Measurements from ENCODE around the gene CASP12. TPM values are rescaled to one million over a fixed set of nuclear protein-coding genes. Genes with fewer than 3 reads are reported as not detected.

Gene CASP12
- total and polyA plus RNA-seq, 3 donors from 2014 or later = 0.31 to 0.94 TPM; not detected in 1

DNA sequence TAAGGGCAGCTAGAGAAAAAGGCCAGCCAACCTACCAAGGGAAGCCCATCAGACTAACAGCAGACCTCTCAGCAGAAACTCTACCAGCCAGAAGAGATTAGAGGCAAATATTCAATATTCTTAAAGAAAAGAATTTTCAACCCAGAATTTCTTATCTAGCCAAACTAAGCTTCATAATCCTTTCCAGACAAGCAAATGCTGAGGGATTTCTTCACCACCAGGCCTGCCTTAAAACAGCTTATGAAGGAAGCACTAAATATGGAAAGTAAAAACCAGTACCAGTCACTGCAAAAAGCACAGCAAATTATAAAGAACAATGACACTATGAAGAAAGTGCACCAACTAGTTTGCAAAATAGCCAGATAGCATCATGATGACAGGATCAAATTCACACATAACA is 30.6 kb upstream of the CASP12 start:
- Histone ChIP-seq H3K4me3 (no peak overlapping the region), H3K9me3 (no peaks in the 10 kb centered on the region), H3K4me1 (no peaks in the 10 kb centered on the region), H3K27me3 (no peaks in the 10 kb centered on the region), H3K27ac (no peak overlapping the region), H3K36me3 (ENCODE audit: low read depth, missing control alignments) (no peaks in the 10 kb centered on the region)
- DNase-seq = no peak
- no peak for TF ChIP-seq POLR2A (IDR thresholded peaks at IDR 0.05)
- TF ChIP-seq, protein P1, sequence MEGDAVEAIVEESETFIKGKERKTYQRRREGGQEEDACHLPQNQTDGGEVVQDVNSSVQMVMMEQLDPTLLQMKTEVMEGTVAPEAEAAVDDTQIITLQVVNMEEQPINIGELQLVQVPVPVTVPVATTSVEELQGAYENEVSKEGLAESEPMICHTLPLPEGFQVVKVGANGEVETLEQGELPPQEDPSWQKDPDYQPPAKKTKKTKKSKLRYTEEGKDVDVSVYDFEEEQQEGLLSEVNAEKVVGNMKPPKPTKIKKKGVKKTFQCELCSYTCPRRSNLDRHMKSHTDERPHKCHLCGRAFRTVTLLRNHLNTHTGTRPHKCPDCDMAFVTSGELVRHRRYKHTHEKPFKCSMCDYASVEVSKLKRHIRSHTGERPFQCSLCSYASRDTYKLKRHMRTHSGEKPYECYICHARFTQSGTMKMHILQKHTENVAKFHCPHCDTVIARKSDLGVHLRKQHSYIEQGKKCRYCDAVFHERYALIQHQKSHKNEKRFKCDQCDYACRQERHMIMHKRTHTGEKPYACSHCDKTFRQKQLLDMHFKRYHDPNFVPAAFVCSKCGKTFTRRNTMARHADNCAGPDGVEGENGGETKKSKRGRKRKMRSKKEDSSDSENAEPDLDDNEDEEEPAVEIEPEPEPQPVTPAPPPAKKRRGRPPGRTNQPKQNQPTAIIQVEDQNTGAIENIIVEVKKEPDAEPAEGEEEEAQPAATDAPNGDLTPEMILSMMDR (IDR thresholded peaks at IDR 0.05) = no peak
- intact Hi-C loops (cut with DNase I; ENCODE audit: low total_unique reads) = no loop called here

DNA sequence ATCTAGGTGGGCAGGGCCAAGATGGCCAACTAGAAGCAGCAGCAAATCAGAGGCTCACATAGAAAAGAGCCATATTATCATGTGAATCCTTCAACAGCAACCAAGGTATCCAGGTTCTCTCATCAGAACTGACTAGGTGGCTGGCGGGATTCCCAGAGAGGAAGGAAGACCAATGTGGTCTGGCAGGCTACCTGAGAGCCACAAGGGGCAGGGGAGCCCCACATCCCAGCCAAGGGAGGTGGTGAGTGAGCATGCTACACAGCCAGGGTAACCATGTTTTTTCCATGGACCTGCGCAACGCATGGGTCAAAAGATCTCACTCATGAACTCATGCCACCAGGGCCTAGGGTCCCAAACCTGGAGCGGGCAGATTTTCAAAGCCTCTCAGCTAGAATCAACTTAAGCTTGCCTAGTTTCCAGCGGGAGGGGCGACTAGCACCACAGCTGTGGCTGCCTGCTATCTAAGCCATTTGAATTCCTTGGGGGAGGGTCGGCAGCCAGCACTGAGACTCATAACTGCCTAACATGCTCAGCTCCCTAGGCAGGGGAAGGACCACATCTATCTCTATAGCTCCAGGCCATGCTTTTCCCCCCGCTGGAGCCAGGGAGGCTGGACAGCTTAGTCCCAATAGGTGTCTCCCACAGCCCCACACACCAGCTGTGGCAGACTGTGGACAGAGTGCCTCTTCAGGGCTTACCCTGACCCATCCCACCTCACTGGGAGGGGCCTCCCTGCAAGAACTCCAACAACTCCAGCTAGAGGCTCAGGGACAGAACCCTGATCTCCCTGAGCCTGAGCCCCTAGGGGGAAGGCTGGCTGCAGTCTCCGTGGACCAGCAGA is 28.7 kb upstream of the CASP12 start:
- no peaks in the 10 kb centered on the region for H3K9me3 ChIP-seq
- no peaks in the 10 kb centered on the region for H3K4me1 ChIP-seq
- H3K27ac ChIP-seq = no peak overlapping the region
- intact Hi-C loops (cut with DNase I; ENCODE audit: low total_unique reads) = no loop called here
- no peaks in the 10 kb centered on the region for H3K36me3 ChIP-seq (ENCODE audit: low read depth, missing control alignments)
- no peaks in the 10 kb centered on the region for H3K27me3 ChIP-seq
- DNase-seq = no peak
- no peak for TF ChIP-seq POLR2A (IDR thresholded peaks at IDR 0.05)
- TF ChIP-seq, protein P1 (IDR thresholded peaks at IDR 0.05) = no peak
- H3K4me3 ChIP-seq = no peak overlapping the region
- WGBS, 2 donors = 75 to 84% methylated on average over 1 to 8 of the region's 9 CpGs

GRCh38 chr11:104925850-104926249 is 27.6 kb upstream of the CASP12 start:
- Histone ChIP-seq H3K4me3 (no peak overlapping the region), H3K27me3 (no peaks in the 10 kb centered on the region), H3K4me1 (no peaks in the 10 kb centered on the region), H3K36me3 (ENCODE audit: low read depth, missing control alignments) (no peaks in the 10 kb centered on the region), H3K27ac (no peak overlapping the region), H3K9me3 (no peaks in the 10 kb centered on the region)
- intact Hi-C loops (cut with DNase I; ENCODE audit: low total_unique reads) = no loop called here
- TF ChIP-seq POLR2A (IDR thresholded peaks at IDR 0.05) = no peak
- TF ChIP-seq, protein P1 (IDR thresholded peaks at IDR 0.05) = no peak
- WGBS, 2 donors = 98 to 100% methylated on average over 1 to 6 of the region's 6 CpGs
- DNase-seq = no peak

- DNase-seq = no peak
- Histone ChIP-seq H3K27me3 (no peaks in the 10 kb centered on the region), H3K4me1 (no peaks in the 10 kb centered on the region), H3K9me3 (no peaks in the 10 kb centered on the region), H3K36me3 (ENCODE audit: low read depth, missing control alignments) (no peaks in the 10 kb centered on the region), H3K27ac (peak overlapping the region; percentile 18 to 65), H3K4me3 (peak overlapping the region; percentile 32)
- 21 to 39% methylated on average over 6 of the region's 6 CpGs for WGBS, 2 donors
- TF ChIP-seq, protein P1 (IDR thresholded peaks at IDR 0.05) = no peak
- TF ChIP-seq POLR2A (IDR thresholded peaks at IDR 0.05) = no peak
- intact Hi-C loops (cut with DNase I; ENCODE audit: low total_unique reads) = no loop called here
Observed at GRCh38 chr11:104918113-104918824, 20.0 kb upstream of the CASP12 start.
